GM21526 (cell line): ENCODE measurements around the gene FAM50B.
"Not testable (repeated sequence)": the region's sequence is repeated elsewhere in the genome, so short reads cannot be mapped to it uniquely, and the experiment has no call there.

Experiments used
- ATAC-seq: cut with Tn5 transposase; IDR thresholded peaks from one replicate; pipeline ENCODE4 v1.9.1; 2021; ENCODE audit warnings: moderate library complexity; ENCODE audit not compliant: unreplicated experiment, low FRiP score

The FAM50B gene

DNA sequence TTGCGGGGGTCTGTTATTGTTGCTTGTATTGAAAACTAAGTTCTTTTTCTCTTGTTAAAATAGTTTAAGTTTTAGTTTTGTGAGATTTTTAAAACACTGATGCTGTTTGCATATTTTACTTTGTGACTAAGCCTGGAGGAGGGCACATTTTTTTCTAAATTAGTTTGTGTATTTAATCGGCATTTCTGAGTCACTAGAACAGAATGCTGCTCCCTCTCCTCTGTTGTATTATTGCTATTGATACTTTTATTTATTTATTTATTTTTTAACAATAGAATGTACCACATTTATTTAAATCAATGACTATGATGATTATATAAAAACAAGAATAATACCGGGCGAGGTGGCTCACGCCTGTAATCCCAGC is 5.1 kb upstream of the FAM50B start:
- no peak for ATAC-seq

GRCh38 chr6:3847521-3847920 is 1.7 kb upstream of the FAM50B start:
- ATAC-seq = no peak

GRCh38 chr6:3848380-3848779 is 793 bp upstream of the FAM50B start:
- no peak for ATAC-seq

DNA sequence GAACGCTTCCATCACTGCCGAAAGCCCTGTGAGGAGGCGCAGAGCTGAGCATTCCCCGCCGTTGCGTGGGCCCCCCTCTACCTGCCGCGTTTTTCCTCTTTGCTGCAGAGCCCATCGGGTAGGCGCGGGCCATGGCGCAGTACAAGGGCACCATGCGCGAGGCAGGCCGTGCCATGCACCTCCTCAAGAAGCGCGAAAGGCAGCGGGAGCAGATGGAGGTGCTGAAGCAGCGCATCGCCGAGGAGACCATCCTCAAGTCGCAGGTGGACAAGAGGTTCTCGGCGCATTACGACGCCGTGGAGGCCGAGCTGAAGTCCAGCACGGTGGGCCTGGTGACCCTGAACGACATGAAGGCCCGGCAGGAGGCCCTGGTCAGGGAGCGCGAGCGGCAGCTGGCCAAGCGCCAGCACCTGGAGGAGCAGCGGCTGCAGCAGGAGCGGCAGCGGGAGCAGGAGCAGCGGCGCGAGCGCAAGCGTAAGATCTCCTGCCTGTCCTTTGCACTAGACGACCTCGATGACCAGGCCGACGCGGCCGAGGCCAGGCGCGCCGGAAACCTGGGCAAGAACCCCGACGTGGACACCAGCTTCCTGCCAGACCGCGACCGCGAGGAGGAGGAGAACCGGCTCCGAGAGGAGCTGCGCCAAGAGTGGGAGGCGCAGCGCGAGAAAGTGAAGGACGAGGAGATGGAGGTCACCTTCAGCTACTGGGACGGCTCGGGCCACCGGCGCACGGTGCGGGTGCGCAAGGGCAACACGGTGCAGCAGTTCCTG is 693 bp downstream of the FAM50B start:
- ATAC-seq = peak; percentile 1

GRCh38 chr6:3850451-3851203 is 1.5 kb downstream of the FAM50B start:
- no peak for ATAC-seq

GRCh38 chr6:3851839-3852238 is 2.7 kb downstream of the FAM50B start:
- ATAC-seq = no peak

- ATAC-seq = no peak
Measured at GRCh38 chr6:3852391-3852790, 3.2 kb downstream of the FAM50B start.

GRCh38 chr6:3855866-3856265 is 6.7 kb downstream of the FAM50B start:
- ATAC-seq = no peak

DNA sequence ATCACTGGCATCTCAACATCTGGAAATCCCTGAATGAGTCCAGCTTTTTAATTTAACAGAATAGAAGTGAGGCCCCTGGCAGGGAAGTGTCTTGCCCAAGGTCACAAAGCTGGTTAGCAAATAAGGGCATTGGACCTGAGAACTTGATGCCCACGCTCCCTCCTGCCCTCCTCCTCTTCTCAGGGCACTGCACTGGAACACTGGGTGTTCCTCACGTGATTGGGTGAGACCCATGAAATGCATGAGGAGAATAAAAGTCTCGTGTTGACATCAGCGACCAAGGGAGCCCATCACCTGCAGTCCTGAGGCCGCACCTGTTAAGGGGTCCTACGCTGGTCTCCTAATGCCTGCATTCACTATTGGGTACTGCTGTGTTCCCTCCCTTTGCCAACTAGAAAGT is 7.4 kb downstream of the FAM50B start:
- ATAC-seq = no peak

- ATAC-seq = no peak
Measured at GRCh38 chr6:3857468-3858456, 8.6 kb downstream of the FAM50B start.

GRCh38 chr6:3859878-3860552 is 10.8 kb downstream of the FAM50B start:
- no peak for ATAC-seq

DNA sequence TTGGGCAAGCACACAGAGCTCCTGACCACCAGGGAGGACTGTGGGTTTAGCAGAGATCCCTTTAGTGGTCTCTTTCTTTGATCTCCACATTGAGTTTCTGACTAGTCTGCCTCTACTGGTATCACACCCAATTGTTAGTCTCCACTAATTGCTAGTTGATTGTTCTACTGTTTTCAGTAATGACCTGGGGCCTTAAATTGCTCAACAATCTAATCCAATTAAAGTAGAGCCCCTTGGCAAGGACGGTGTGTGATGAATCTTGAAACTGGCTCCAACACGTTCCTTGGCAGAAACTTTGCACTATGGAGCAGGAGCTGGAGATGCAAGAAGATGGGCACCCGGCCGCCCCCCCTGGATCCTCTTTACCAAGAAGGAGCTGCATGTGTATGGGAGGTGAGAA is 12.3 kb downstream of the FAM50B start:
- no peak for ATAC-seq

GRCh38 chr6:3862038-3862437 is 12.9 kb downstream of the FAM50B start:
- no peak for ATAC-seq

DNA sequence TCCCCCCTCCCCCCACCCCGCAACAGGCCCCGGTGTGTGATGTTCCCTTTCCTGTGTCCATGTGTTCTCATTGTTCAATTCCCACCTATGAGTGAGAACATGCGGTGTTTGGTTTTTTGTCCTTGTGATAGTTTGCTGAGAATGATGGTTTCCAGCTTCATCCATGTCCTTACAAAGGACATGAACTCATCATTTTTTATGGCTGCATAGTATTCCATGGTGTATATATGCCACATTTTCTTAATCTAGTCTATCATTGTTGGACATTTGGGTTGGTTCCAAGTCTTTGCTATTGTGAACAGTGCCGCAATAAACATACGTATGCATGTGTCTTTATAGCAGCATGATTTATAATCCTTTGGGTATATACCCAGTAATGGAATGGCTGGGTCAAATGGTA is 14.1 kb downstream of the FAM50B start:
- not testable (repeated sequence) for ATAC-seq

GRCh38 chr6:3865463-3865862 is 16.3 kb downstream of the FAM50B start:
- no peak for ATAC-seq

- ATAC-seq = no peak
Measured at GRCh38 chr6:3867641-3868502, 18.7 kb downstream of the FAM50B start.

GRCh38 chr6:3868544-3868943 is 19.4 kb downstream of the FAM50B start:
- ATAC-seq = no peak

GRCh38 chr6:3869284-3869631 is 20.1 kb downstream of the FAM50B start:
- no peak for ATAC-seq
